ENCODE measurements around the gene CTNNA2. TPM values are rescaled to one million over a fixed set of nuclear protein-coding genes. Genes with fewer than 3 reads are reported as not detected.

The CTNNA2 gene
- total RNA-seq, 6 donors from 2014 or later: not detected

DNA sequence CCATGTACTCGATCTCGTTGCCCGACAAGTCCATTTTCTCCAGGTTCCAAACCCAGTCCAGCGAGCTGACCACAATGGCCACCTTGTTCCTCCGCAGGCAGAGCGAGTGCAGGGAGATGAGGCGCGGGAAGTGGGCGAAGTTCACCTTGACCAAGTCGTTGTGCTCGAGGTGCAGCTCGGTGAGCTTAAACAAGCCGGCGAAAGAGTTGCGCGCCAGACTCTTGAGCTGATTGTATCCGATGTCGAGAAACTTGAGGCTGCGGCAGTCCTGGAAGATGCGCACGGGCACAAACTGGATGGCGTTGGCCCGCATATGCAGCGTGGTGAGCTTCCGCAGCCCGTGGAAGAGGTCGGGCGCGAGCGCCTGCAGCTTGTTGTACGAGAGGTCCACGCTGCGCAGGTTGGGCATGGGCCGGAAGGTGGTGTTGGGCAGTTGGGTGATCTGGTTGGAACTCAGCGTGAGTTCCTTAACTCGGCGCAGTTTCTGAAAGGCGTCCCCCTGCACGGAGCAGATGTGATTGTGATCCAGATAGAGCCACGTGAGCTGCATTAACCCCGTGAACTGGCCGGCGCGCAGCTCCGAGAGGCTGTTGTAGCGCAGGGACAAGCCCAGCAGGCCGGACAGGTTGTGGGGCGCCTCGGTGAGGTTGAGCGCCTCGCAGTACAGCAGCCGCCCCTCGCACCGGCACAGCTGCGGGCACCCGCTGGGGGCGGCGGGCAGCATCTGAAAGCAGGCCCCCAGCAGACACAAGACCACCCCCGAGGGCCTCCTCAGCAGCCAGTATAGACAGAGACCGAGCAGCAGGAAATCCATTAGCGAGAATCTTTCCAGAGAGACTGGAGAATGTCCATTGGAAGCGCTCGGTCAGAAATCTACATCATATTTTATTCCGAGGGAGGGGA is 790.4 kb downstream of the CTNNA2 start:
- 4 to 11% methylated on average over 18 to 47 of the region's 64 CpGs for WGBS, 2 donors
- no peaks in the 10 kb centered on the region for H3K9me3 ChIP-seq
- ATAC-seq (ENCODE audit: low FRiP score in 2 of 2) (peak; percentile 30 to 32), DNase-seq (peak in 1 of 2 donors; percentile 65)
- H3K27me3 ChIP-seq: peaks cover 0 to 22% (median 7%) of the 10 kb centered on the region in 4 donors
- peak overlapping the region in 1 of 4 donors; percentile 15 for H3K4me3 ChIP-seq
- TF ChIP-seq POLR2AphosphoS5 (IDR thresholded peaks at IDR 0.05): no peak
- no peak overlapping the region for H3K27ac ChIP-seq
- no peaks in the 10 kb centered on the region for H3K36me3 ChIP-seq
- peaks cover 5 to 22% (median 14%) of the 10 kb centered on the region in 4 donors for H3K4me1 ChIP-seq

DNA sequence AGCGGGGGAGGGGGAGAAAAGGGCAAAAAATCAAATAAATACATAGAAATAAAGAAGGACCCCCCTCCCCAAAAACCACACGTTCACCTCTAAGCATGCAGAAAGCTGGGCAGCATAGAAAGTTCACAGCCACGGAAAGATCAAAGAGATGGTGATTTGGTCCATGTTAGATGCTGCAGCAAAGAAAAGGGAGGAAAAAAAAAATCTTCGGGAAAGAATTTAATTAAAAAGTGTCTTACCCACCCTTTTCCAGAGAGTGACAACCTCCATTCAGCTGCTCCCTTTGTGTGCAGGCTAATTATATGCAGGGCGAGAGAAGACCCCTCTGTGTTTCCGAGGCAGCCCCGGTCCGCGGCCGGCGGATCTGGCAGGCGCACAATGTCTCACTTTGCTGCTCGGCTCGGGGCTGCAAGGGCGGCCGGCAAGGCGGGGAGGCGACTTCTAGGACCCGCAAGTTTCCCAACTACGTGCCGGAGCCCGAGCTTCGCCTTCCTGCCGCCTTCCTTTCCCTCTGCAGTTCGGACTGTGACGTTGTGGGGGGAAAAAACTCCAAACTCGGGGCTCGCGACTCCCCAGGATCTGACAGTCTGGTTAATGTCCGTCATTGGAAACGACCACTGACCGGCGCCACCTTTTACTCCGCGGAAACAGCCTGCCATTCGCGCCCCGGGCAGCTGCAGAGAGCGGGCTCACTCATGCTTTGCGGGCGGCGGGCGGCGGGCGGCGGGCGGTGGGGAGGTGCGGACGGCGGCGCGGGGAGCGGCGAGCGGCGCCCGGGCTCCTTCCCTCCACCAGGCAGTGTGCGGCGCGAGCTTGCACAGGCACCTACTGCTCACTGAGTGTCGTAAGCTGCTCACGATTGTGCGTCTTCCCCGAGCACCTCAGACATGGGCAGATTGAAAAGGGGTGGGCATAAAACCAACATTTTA is 791.3 kb downstream of the CTNNA2 start, which contains the start of gene LRRTM1:
Gene LRRTM1 (minus strand): TSS at position 844 of the 929 bp plus-strand sequence. CDS start 933 bp downstream, outside the sequence.
- peak in 1 of 2 donors; percentile 80 for DNase-seq
- peak within 1 kb of the TSS in 3 of 4 donors; percentile 20 to 46 (median 36) for H3K4me3 ChIP-seq
- H3K9me3 ChIP-seq: no peaks in the 10 kb centered on the region
- H3K4me1 ChIP-seq: peaks cover 5 to 22% (median 14%) of the 10 kb centered on the region in 4 donors
- TF ChIP-seq, protein P1, sequence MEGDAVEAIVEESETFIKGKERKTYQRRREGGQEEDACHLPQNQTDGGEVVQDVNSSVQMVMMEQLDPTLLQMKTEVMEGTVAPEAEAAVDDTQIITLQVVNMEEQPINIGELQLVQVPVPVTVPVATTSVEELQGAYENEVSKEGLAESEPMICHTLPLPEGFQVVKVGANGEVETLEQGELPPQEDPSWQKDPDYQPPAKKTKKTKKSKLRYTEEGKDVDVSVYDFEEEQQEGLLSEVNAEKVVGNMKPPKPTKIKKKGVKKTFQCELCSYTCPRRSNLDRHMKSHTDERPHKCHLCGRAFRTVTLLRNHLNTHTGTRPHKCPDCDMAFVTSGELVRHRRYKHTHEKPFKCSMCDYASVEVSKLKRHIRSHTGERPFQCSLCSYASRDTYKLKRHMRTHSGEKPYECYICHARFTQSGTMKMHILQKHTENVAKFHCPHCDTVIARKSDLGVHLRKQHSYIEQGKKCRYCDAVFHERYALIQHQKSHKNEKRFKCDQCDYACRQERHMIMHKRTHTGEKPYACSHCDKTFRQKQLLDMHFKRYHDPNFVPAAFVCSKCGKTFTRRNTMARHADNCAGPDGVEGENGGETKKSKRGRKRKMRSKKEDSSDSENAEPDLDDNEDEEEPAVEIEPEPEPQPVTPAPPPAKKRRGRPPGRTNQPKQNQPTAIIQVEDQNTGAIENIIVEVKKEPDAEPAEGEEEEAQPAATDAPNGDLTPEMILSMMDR (IDR thresholded peaks at IDR 0.05): no peak
- no peak for TF ChIP-seq POLR2A (IDR thresholded peaks at IDR 0.05)
- TF ChIP-seq EP300 (IDR thresholded peaks at IDR 0.05): no peak
- no peak for TF ChIP-seq POLR2AphosphoS5 (IDR thresholded peaks at IDR 0.05)
- H3K27ac ChIP-seq: no peak within 1 kb of the TSS
- H3K27me3 ChIP-seq: peaks cover 0 to 22% (median 7%) of the 10 kb centered on the region in 4 donors
- 1 to 3% methylated on average over 30 to 45 of the region's 64 CpGs for WGBS, 2 donors
- ATAC-seq (ENCODE audit: low FRiP score in 2 of 2): peak in 1 of 2 donors; percentile 44
- H3K36me3 ChIP-seq: no peaks in the 10 kb centered on the region

DNA sequence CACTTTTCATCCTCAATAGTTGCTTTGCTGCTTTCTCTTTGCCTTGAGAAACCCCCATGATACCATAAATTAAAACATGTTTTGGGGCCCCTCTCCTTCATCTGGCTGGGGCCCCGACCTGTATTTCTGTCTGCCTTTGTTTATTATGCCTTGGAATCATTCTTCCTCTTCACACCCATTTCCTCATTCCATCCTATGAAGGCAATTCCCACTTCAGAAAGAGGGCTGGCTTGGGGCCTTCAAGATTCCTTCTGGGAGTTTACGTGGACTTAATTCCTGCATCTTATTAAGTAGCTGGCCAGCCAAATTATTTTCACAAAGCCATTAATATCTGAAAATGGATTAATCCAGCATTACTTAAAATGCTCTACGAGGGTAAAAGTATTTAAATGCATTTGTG is 798.5 kb downstream of the CTNNA2 start:
- Histone ChIP-seq H3K27me3 (no peaks in the 10 kb centered on the region), H3K4me3 (no peak overlapping the region), H3K36me3 (no peaks in the 10 kb centered on the region), H3K9me3 (no peaks in the 10 kb centered on the region), H3K27ac (no peak overlapping the region), H3K4me1 (no peaks in the 10 kb centered on the region)
- DNase-seq (no peak), ATAC-seq (ENCODE audit: low FRiP score in 2 of 2) (no peak)
- TF ChIP-seq, protein P1 (IDR thresholded peaks at IDR 0.05): no peak
- TF ChIP-seq POLR2A (IDR thresholded peaks at IDR 0.05) (no peak), POLR2AphosphoS5 (IDR thresholded peaks at IDR 0.05) (no peak)
- 36 to 43% methylated on average over 3 of the region's 3 CpGs for WGBS, 2 donors

DNA sequence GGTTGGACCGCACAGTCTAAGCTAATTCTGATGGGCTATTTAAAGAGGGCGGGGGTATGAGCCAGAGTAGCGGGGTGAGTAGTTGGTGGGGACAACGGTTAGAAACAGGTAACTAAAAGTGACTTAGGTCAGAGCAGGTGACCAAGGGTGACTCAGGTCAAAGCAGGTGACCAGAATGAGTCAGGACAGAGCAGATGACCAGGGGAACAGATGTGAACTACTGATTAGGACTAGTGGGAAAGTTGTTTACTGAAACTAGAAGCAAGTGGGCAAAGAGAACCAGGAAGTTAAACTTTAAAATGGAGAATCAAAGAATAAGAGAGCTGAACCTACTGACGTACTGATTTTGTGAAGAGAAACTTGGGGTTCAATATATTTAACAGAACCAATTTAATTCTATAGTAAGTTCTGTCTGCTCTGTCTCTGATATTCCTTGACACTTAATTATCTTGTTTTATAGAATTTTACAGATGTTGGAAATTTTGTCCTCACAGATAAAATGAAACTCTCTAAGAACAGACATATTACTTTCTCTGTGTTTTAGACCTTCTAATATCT is 799.5 kb downstream of the CTNNA2 start:
- no peak overlapping the region for H3K27ac ChIP-seq
- ATAC-seq (ENCODE audit: low FRiP score in 2 of 2) (no peak), DNase-seq (no peak)
- WGBS, 2 donors: 85 to 92% methylated on average over 5 of the region's 5 CpGs
- H3K27me3 ChIP-seq: no peaks in the 10 kb centered on the region
- H3K4me1 ChIP-seq: no peaks in the 10 kb centered on the region
- no peaks in the 10 kb centered on the region for H3K36me3 ChIP-seq
- H3K9me3 ChIP-seq: no peaks in the 10 kb centered on the region
- H3K4me3 ChIP-seq: no peak overlapping the region
- TF ChIP-seq POLR2A (IDR thresholded peaks at IDR 0.05): no peak
- no peak for TF ChIP-seq EP300 (IDR thresholded peaks at IDR 0.05)

DNA sequence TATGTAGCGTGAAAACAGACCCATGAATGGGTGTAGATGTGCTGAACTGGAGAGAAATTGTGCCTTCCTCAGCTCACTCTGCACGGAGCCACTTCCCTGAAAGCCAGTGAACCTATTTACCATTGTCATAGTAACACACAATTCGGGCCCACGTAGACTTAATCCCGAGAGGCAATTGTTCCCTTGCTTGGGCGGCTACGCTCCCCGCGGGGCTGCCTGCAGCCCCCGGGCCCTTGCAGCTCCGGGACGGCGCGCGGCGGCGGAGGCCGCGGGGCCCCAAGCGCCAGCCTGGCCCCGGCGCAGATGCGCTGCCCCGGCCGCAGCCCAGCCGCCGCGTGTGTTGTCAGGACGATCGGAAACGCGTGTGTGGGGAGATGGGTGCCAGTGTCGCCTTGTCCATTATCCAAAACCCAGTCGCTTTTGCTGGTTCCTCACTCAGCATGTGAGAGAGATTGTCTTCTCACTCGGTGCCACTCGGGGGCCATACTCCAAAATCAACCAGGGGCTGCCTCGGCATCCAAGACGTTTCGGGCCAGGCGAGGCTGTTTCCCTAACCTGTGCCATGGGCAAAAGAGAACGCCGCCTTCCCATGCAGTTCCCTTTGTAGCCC is 809.6 kb downstream of the CTNNA2 start:
- H3K4me1 ChIP-seq: no peaks in the 10 kb centered on the region
- no peaks in the 10 kb centered on the region for H3K9me3 ChIP-seq
- no peak overlapping the region for H3K27ac ChIP-seq
- TF ChIP-seq, protein P1 (IDR thresholded peaks at IDR 0.05): no peak
- TF ChIP-seq POLR2AphosphoS5 (IDR thresholded peaks at IDR 0.05): no peak
- TF ChIP-seq EP300 (IDR thresholded peaks at IDR 0.05): no peak
- no peak for TF ChIP-seq POLR2A (IDR thresholded peaks at IDR 0.05)
- no peaks in the 10 kb centered on the region for H3K27me3 ChIP-seq
- WGBS, 2 donors: 30 to 38% methylated on average over 11 to 41 of the region's 42 CpGs
- no peak overlapping the region for H3K4me3 ChIP-seq
- ATAC-seq (ENCODE audit: low FRiP score in 2 of 2): no peak
- H3K36me3 ChIP-seq: no peaks in the 10 kb centered on the region
- DNase-seq: peak in 1 of 2 donors; percentile 62
